Fibroblast of pulmonary artery (primary cell): ENCODE data around the gene ADAMTSL3.

Source experiments
- DNase-seq: peaks from one replicate; pipeline ENCODE4 v3.0.0-alpha.2; 2010; ENCODE audit warnings: low read depth
- H3K4me3 ChIP-seq: replicated peaks from 2 replicates; pipeline ENCODE4 v1.5.1; 2011; ENCODE audit warnings: low read depth, mild to moderate bottlenecking, control low read depth, low read length, moderate library complexity
- CTCF ChIP-seq: IDR thresholded peaks from 2 replicates; pipeline ENCODE4 v1.5.1; 2011; ENCODE audit warnings: mild to moderate bottlenecking, control low read depth, low read length, inconsistent platforms; ENCODE audit errors: missing control alignments

ADAMTSL3 gene

GRCh38 chr15:83665480-83665879 is 11.6 kb downstream of the ADAMTSL3 start:
- no peak for TF ChIP-seq CTCF
- DNase-seq, result no peak
- no peak overlapping the region for H3K4me3 ChIP-seq

- TF ChIP-seq CTCF, result no peak
- DNase-seq, result no peak
- no peak overlapping the region for H3K4me3 ChIP-seq
These were observed 16.8 kb downstream of the ADAMTSL3 start for GRCh38 chr15:83670672-83671229.

DNA sequence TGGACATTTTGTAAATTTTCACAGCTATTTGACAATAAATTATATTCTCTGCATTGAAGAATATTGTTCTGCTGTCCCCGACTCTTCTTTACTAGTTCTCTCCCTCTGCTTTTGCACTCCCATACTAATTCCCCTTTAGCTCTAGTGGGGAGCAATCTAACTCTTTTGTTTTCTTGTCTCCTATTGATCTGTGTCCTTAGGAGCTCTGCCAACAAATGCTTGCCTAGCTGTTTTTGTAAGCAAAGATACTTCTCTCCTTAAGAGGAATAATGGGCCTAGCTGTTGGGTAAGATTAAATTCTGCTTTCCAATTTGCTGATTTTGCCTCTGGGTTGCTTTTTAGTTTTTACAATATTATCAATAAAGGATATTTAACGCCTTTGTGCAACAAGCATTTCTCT is 17.7 kb downstream of the ADAMTSL3 start:
- no peak for DNase-seq
- no peak for TF ChIP-seq CTCF
- no peak overlapping the region for H3K4me3 ChIP-seq

DNA sequence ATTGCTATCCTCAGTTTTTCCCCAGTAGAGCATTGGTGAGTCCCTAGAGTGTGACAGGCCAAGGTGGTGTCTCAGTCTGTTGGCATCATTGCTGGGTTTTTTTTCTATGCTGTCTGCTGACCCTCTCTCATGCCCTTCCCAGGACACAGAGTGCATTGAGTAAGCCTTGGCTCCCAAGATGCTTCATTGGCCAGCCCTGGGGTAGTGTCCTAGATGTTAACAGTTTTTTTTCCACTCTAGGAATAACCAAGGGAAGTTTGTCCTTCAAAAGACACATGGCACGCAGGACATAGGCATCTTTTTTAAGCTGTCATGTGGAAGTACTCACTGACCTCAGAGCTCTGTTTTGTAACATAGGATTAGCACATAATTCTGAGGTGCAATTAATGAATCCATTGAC is 19.5 kb downstream of the ADAMTSL3 start:
- no peak overlapping the region for H3K4me3 ChIP-seq
- DNase-seq, result no peak
- TF ChIP-seq CTCF, result no peak

DNA sequence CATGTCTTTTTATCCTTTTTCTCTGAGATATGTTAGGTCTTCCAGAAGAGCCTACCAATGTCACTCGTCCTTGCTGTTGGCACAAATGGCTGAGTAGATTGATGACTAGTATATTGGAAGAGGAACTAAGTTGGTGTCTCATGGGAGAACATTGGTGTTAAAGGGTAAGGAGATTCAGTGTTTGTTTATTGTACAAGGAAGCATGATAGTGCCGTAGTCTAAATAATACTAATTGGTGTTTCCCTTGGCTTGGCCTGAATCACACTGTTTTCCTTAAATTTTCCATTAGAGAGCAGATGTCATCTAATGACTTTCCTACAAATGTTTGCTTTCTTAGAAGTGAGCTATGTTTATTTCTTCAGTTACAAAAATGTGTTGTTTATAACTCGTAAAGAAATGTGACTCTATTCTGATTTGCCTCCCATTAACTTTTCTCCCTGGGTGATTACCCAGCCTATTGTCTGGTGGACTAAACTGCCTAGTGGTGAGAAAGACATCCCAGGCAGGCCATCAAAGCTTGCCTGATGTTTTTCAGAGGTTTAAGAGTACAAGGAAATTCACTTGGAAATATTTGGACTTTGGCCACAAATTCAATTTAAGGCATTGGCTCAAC is 28.7 kb downstream of the ADAMTSL3 start:
- H3K4me3 ChIP-seq, result no peak overlapping the region
- TF ChIP-seq CTCF, result no peak
- DNase-seq, result no peak

DNA sequence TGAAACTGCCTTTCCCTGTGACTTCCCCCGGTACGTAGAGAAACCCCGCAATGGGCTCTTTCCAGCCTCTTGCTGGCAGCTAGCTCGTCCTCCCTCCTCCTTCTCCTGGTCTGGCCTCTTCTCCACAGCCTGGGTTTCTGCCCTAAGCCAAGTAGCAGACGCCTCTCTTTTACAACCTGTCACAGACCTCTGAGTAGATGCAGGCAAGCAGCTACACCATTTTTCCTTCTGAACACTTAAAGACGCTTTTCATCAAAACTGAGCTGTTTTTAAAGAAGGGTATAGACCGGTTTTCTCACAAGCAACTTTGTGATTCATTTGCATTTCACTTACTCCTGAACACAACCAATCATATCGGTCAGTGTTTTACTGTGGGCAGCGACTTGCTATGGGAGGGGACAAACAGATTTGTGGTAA is 32.0 kb downstream of the ADAMTSL3 start:
- TF ChIP-seq CTCF, result no peak
- no peak for DNase-seq

GRCh38 chr15:83688201-83688600 is 34.3 kb downstream of the ADAMTSL3 start:
- no peak overlapping the region for H3K4me3 ChIP-seq
- DNase-seq, result no peak
- TF ChIP-seq CTCF, result no peak

More for the DNA sequence above, 32.0 kb downstream of the ADAMTSL3 start:
- H3K4me3 ChIP-seq, result no peak overlapping the region
